ENCODE data around the gene TOX3. TPM values are rescaled to one million over a fixed set of nuclear protein-coding genes. Genes with fewer than 3 reads are reported as not detected.

TOX3 gene
- total and polyA plus RNA-seq, 7 experiments from 2014 or later: not detected

- no peak overlapping the region for H3K4me3 Mint-ChIP-seq
- H3K27ac Mint-ChIP-seq: no peak overlapping the region
- Histone ChIP-seq H3K4me3 (ENCODE audit: low read length) (no peak overlapping the region), H3K4me1 (ENCODE audit: control insufficient read depth in 2 of 2, insufficient read depth in 2 of 2, low read length in 2 of 2) (no peaks in the 10 kb centered on the region), H3K27ac (ENCODE audit: low read depth, low read length) (no peak overlapping the region), H3K36me3 (ENCODE audit: control insufficient read depth in 2 of 3, insufficient read depth in 3 of 3, low read length in 3 of 3) (no peaks in the 10 kb centered on the region), H3K27me3 (ENCODE audit: control insufficient read depth in 2 of 2, insufficient read depth in 2 of 2, low read length in 2 of 2) (no peaks in the 10 kb centered on the region), H3K9me3 (ENCODE audit: control insufficient read depth in 2 of 3, low read length in 3 of 3) (no peaks in the 10 kb centered on the region)
- DNase-seq (no peak), ATAC-seq (no peak)
- peaks cover 0 to 5% (median 0%) of the 10 kb centered on the region in 11 donors for H3K9me3 Mint-ChIP-seq
- CTCF ChIA-PET: no interaction called here
- no peaks in the 10 kb centered on the region for H3K36me3 Mint-ChIP-seq
- H3K27me3 Mint-ChIP-seq: peaks cover 0 to 5% (median 0%) of the 10 kb centered on the region in 5 donors
- no peaks in the 10 kb centered on the region for H3K4me1 Mint-ChIP-seq
- intact Hi-C loops (cut with micrococcal nuclease): no loop called here
- POLR2A ChIA-PET: no interaction called here
Measured at GRCh38 chr16:52463904-52464303, 83.0 kb downstream of the TOX3 start.

- H3K4me1 Mint-ChIP-seq: no peaks in the 10 kb centered on the region
- no peak overlapping the region for H3K4me3 Mint-ChIP-seq
- Histone ChIP-seq H3K4me1 (ENCODE audit: control insufficient read depth in 2 of 2, insufficient read depth in 2 of 2, low read length in 2 of 2) (no peaks in the 10 kb centered on the region), H3K27me3 (ENCODE audit: control insufficient read depth in 2 of 2, insufficient read depth in 2 of 2, low read length in 2 of 2) (no peaks in the 10 kb centered on the region), H3K4me3 (ENCODE audit: low read length) (no peak overlapping the region), H3K9me3 (ENCODE audit: control insufficient read depth in 2 of 3, low read length in 3 of 3) (no peaks in the 10 kb centered on the region), H3K36me3 (ENCODE audit: control insufficient read depth in 2 of 3, insufficient read depth in 3 of 3, low read length in 3 of 3) (no peaks in the 10 kb centered on the region), H3K27ac (ENCODE audit: low read depth, low read length) (no peak overlapping the region)
- ATAC-seq (no peak), DNase-seq (no peak)
- ChIA-PET POLR2A (no interaction called here), CTCF (interaction anchor here (0.6 kb wide), 1 partner anchor 94 kb away, joined by 4 read pairs; no protein-coding TSS in a partner anchor)
- peaks cover 0 to 5% (median 0%) of the 10 kb centered on the region in 5 donors for H3K27me3 Mint-ChIP-seq
- peaks cover 0 to 5% (median 0%) of the 10 kb centered on the region in 11 donors for H3K9me3 Mint-ChIP-seq
- intact Hi-C loops (cut with micrococcal nuclease): no loop called here
- no peaks in the 10 kb centered on the region for H3K36me3 Mint-ChIP-seq
- H3K27ac Mint-ChIP-seq: no peak overlapping the region
Measured at GRCh38 chr16:52462816-52463215, 84.1 kb downstream of the TOX3 start.

GRCh38 chr16:52460639-52461178 is 86.2 kb downstream of the TOX3 start:
- no peak overlapping the region for H3K4me3 Mint-ChIP-seq
- CTCF ChIA-PET: no interaction called here
- no peak overlapping the region for H3K27ac ChIP-seq (ENCODE audit: low read depth, low read length)
- ATAC-seq (no peak), DNase-seq (no peak)
- H3K4me1 ChIP-seq (ENCODE audit: control insufficient read depth in 2 of 2, insufficient read depth in 2 of 2, low read length in 2 of 2): no peaks in the 10 kb centered on the region
- no peaks in the 10 kb centered on the region for H3K36me3 ChIP-seq (ENCODE audit: control insufficient read depth in 2 of 3, insufficient read depth in 3 of 3, low read length in 3 of 3)
- intact Hi-C loops (cut with micrococcal nuclease): no loop called here
- H3K27me3 Mint-ChIP-seq: no peaks in the 10 kb centered on the region
- POLR2A ChIA-PET: no interaction called here
- no peak overlapping the region for H3K4me3 ChIP-seq (ENCODE audit: low read length)
- H3K27ac Mint-ChIP-seq: no peak overlapping the region
- H3K9me3 ChIP-seq (ENCODE audit: control insufficient read depth in 2 of 3, low read length in 3 of 3): no peaks in the 10 kb centered on the region
- peaks cover 0 to 3% (median 0%) of the 10 kb centered on the region in 11 donors for H3K9me3 Mint-ChIP-seq
- no peaks in the 10 kb centered on the region for H3K4me1 Mint-ChIP-seq
- H3K36me3 Mint-ChIP-seq: no peaks in the 10 kb centered on the region
- no peaks in the 10 kb centered on the region for H3K27me3 ChIP-seq (ENCODE audit: control insufficient read depth in 2 of 2, insufficient read depth in 2 of 2, low read length in 2 of 2)

- H3K4me1 ChIP-seq (ENCODE audit: control insufficient read depth in 2 of 2, insufficient read depth in 2 of 2, low read length in 2 of 2): no peaks in the 10 kb centered on the region
Measured at GRCh38 chr16:52456368-52456767, 90.6 kb downstream of the TOX3 start.

GRCh38 chr16:52455549-52456277 is 91.2 kb downstream of the TOX3 start:
- Histone ChIP-seq H3K27ac (ENCODE audit: low read depth, low read length) (no peak overlapping the region), H3K36me3 (ENCODE audit: control insufficient read depth in 2 of 3, insufficient read depth in 3 of 3, low read length in 3 of 3) (no peaks in the 10 kb centered on the region), H3K4me3 (ENCODE audit: low read length) (no peak overlapping the region), H3K4me1 (ENCODE audit: control insufficient read depth in 2 of 2, insufficient read depth in 2 of 2, low read length in 2 of 2) (no peaks in the 10 kb centered on the region), H3K9me3 (ENCODE audit: control insufficient read depth in 2 of 3, low read length in 3 of 3) (no peaks in the 10 kb centered on the region), H3K27me3 (ENCODE audit: control insufficient read depth in 2 of 2, insufficient read depth in 2 of 2, low read length in 2 of 2) (no peaks in the 10 kb centered on the region)
- H3K27ac Mint-ChIP-seq: no peak overlapping the region
- CTCF ChIA-PET: no interaction called here
- H3K4me1 Mint-ChIP-seq: no peaks in the 10 kb centered on the region
- POLR2A ChIA-PET: no interaction called here
- no peak overlapping the region for H3K4me3 Mint-ChIP-seq
- intact Hi-C loops (cut with micrococcal nuclease): no loop called here
- no peak for ATAC-seq
- H3K9me3 Mint-ChIP-seq: peaks cover 0 to 7% (median 2%) of the 10 kb centered on the region in 11 donors
- no peak for DNase-seq
- no peaks in the 10 kb centered on the region for H3K36me3 Mint-ChIP-seq
- H3K27me3 Mint-ChIP-seq: no peaks in the 10 kb centered on the region

More at GRCh38 chr16:52456368-52456767, 90.6 kb downstream of the TOX3 start:
- Histone ChIP-seq H3K4me3 (ENCODE audit: low read length) (no peak overlapping the region), H3K27ac (ENCODE audit: low read depth, low read length) (no peak overlapping the region), H3K9me3 (ENCODE audit: control insufficient read depth in 2 of 3, low read length in 3 of 3) (no peaks in the 10 kb centered on the region), H3K27me3 (ENCODE audit: control insufficient read depth in 2 of 2, insufficient read depth in 2 of 2, low read length in 2 of 2) (no peaks in the 10 kb centered on the region), H3K36me3 (ENCODE audit: control insufficient read depth in 2 of 3, insufficient read depth in 3 of 3, low read length in 3 of 3) (no peaks in the 10 kb centered on the region)
- CTCF ChIA-PET: no interaction called here
- DNase-seq (no peak), ATAC-seq (no peak)
- POLR2A ChIA-PET: no interaction called here
- no peak overlapping the region for H3K4me3 Mint-ChIP-seq
- no peak overlapping the region for H3K27ac Mint-ChIP-seq
- intact Hi-C loops (cut with micrococcal nuclease): no loop called here
- H3K4me1 Mint-ChIP-seq: no peaks in the 10 kb centered on the region
- no peaks in the 10 kb centered on the region for H3K36me3 Mint-ChIP-seq
- peaks cover 0 to 5% (median 2%) of the 10 kb centered on the region in 11 donors for H3K9me3 Mint-ChIP-seq
- H3K27me3 Mint-ChIP-seq: no peaks in the 10 kb centered on the region

GRCh38 chr16:52453644-52454043 is 93.3 kb downstream of the TOX3 start:
- ATAC-seq: no peak
- no peak overlapping the region for H3K4me3 Mint-ChIP-seq
- H3K27ac Mint-ChIP-seq: no peak overlapping the region
- no peaks in the 10 kb centered on the region for H3K36me3 Mint-ChIP-seq
- peaks cover 0 to 13% (median 6%) of the 10 kb centered on the region in 11 donors for H3K9me3 Mint-ChIP-seq
- ChIA-PET CTCF (no interaction called here), POLR2A (no interaction called here)
- no peak overlapping the region for H3K27ac ChIP-seq (ENCODE audit: low read depth, low read length)
- no peak for DNase-seq
- H3K4me3 ChIP-seq (ENCODE audit: low read length): no peak overlapping the region
- H3K4me1 Mint-ChIP-seq: no peaks in the 10 kb centered on the region
- no peaks in the 10 kb centered on the region for H3K27me3 ChIP-seq (ENCODE audit: control insufficient read depth in 2 of 2, insufficient read depth in 2 of 2, low read length in 2 of 2)
- H3K9me3 ChIP-seq (ENCODE audit: control insufficient read depth in 2 of 3, low read length in 3 of 3): no peaks in the 10 kb centered on the region
- H3K36me3 ChIP-seq (ENCODE audit: control insufficient read depth in 2 of 3, insufficient read depth in 3 of 3, low read length in 3 of 3): no peaks in the 10 kb centered on the region
- intact Hi-C loops (cut with micrococcal nuclease): no loop called here
- H3K27me3 Mint-ChIP-seq: no peaks in the 10 kb centered on the region
- no peaks in the 10 kb centered on the region for H3K4me1 ChIP-seq (ENCODE audit: control insufficient read depth in 2 of 2, insufficient read depth in 2 of 2, low read length in 2 of 2)

GRCh38 chr16:52451971-52452421 is 94.9 kb downstream of the TOX3 start:
- Mint-ChIP-seq H3K4me1 (no peaks in the 10 kb centered on the region), H3K4me3 (no peak overlapping the region), H3K36me3 (no peaks in the 10 kb centered on the region), H3K9me3 (peaks cover 0 to 15% (median 6%) of the 10 kb centered on the region in 11 donors), H3K27ac (no peak overlapping the region), H3K27me3 (no peaks in the 10 kb centered on the region)
- Histone ChIP-seq H3K9me3 (ENCODE audit: control insufficient read depth in 2 of 3, low read length in 3 of 3) (no peaks in the 10 kb centered on the region), H3K27me3 (ENCODE audit: control insufficient read depth in 2 of 2, insufficient read depth in 2 of 2, low read length in 2 of 2) (no peaks in the 10 kb centered on the region), H3K36me3 (ENCODE audit: control insufficient read depth in 2 of 3, insufficient read depth in 3 of 3, low read length in 3 of 3) (no peaks in the 10 kb centered on the region), H3K4me3 (ENCODE audit: low read length) (no peak overlapping the region), H3K27ac (ENCODE audit: low read depth, low read length) (no peak overlapping the region), H3K4me1 (ENCODE audit: control insufficient read depth in 2 of 2, insufficient read depth in 2 of 2, low read length in 2 of 2) (no peaks in the 10 kb centered on the region)
- POLR2A ChIA-PET: no interaction called here
- intact Hi-C loops (cut with micrococcal nuclease): no loop called here
- no peak for ATAC-seq
- DNase-seq: no peak
- CTCF ChIA-PET: no interaction called here
